ENCODE results near the gene GDE1.

The GDE1 gene

DNA sequence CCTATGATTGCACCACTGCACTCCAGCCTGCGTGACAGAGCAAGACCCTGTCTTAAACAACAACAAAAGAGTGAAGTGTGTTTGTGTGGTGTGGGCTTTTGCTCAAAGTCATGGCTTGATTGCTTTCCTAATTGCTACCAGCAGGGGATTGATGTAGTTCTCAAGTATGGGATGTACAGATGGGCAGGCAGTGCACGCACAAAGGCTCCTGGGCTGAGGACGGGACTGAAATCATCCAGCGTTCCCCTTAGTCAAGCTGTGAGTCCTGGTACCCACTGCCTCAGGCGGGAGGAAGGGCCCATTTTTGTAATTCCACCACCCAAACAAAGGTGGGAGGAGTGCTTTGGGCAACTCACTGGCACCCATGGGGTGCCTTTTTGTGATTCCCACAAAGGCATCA is 47.3 kb downstream of the GDE1 start:
- no peak overlapping the region for H3K4me2 ChIP-seq (ENCODE audit: low read depth, low read length)
- no peaks in the 10 kb centered on the region for H3K27me3 ChIP-seq (replicated peaks; ENCODE audit: insufficient read depth, low read length)
- H3K27ac ChIP-seq (ENCODE audit: low read length) = no peak overlapping the region
- H3F3A ChIP-seq (ENCODE audit: insufficient read depth, low read length) = no peaks in the 10 kb centered on the region
- no peaks in the 10 kb centered on the region for H4K20me1 ChIP-seq (ENCODE audit: insufficient read depth, low read length)
- H3K9me2 ChIP-seq (replicated peaks; ENCODE audit: insufficient read depth, low read length) = no peaks in the 10 kb centered on the region
- no peaks in the 10 kb centered on the region for H3K36me3 ChIP-seq (replicated peaks; ENCODE audit: insufficient read depth, low read length)
- H3K9me3 ChIP-seq (replicated peaks; ENCODE audit: insufficient read depth, low read length) = no peaks in the 10 kb centered on the region
- no peaks in the 10 kb centered on the region for H3K4me1 ChIP-seq (ENCODE audit: low read length)
- no peak for DNase-seq
- TF ChIP-seq, protein P1, sequence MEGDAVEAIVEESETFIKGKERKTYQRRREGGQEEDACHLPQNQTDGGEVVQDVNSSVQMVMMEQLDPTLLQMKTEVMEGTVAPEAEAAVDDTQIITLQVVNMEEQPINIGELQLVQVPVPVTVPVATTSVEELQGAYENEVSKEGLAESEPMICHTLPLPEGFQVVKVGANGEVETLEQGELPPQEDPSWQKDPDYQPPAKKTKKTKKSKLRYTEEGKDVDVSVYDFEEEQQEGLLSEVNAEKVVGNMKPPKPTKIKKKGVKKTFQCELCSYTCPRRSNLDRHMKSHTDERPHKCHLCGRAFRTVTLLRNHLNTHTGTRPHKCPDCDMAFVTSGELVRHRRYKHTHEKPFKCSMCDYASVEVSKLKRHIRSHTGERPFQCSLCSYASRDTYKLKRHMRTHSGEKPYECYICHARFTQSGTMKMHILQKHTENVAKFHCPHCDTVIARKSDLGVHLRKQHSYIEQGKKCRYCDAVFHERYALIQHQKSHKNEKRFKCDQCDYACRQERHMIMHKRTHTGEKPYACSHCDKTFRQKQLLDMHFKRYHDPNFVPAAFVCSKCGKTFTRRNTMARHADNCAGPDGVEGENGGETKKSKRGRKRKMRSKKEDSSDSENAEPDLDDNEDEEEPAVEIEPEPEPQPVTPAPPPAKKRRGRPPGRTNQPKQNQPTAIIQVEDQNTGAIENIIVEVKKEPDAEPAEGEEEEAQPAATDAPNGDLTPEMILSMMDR (IDR thresholded peaks at IDR 0.05; ENCODE audit: low read length) = no peak
- TF ChIP-seq EZH2 (optimal IDR thresholded peaks at IDR 0.05; ENCODE audit: low read depth, low read length) (no peak), EZH2phosphoT487 (IDR thresholded peaks at IDR 0.05; ENCODE audit: low read length) (no peak)
- no peak overlapping the region for H3K9ac ChIP-seq (ENCODE audit: low read length)
- H3K4me3 ChIP-seq (ENCODE audit: low read length) = no peak overlapping the region
- H2AFZ ChIP-seq (ENCODE audit: low read length) = no peak overlapping the region
- H3K79me2 ChIP-seq (ENCODE audit: low read length) = no peaks in the 10 kb centered on the region

DNA sequence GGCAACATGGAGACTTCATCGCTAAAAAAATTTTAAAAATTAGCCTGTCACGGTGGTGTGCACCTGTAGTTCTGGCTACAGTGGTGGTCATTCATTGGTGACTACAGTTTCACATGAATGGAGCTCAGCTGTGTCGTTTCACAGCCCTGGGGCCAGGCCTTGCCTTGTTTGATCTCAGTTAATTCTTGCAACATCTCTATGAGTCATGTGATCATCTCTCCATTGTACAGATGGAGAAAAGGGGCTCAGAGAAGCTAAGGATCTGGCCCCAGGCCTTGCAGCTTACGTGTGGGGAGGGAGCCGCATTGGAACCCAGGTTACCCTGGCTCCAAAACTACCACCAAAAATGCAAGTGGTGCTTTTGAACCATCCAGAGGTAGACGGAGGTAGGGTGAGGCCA is 49.4 kb downstream of the GDE1 start:
- H3K27ac ChIP-seq (ENCODE audit: low read length) = no peak overlapping the region
- no peaks in the 10 kb centered on the region for H3F3A ChIP-seq (ENCODE audit: insufficient read depth, low read length)
- TF ChIP-seq, protein P1 (IDR thresholded peaks at IDR 0.05; ENCODE audit: low read length) = no peak
- no peak for TF ChIP-seq EZH2 (optimal IDR thresholded peaks at IDR 0.05; ENCODE audit: low read depth, low read length)
- TF ChIP-seq EZH2phosphoT487 (IDR thresholded peaks at IDR 0.05; ENCODE audit: low read length) = no peak
- H3K4me3 ChIP-seq (ENCODE audit: low read length) = no peak overlapping the region
- no peaks in the 10 kb centered on the region for H4K20me1 ChIP-seq (ENCODE audit: insufficient read depth, low read length)
- DNase-seq = no peak
- no peaks in the 10 kb centered on the region for H3K79me2 ChIP-seq (ENCODE audit: low read length)
- no peaks in the 10 kb centered on the region for H3K9me3 ChIP-seq (replicated peaks; ENCODE audit: insufficient read depth, low read length)
- no peaks in the 10 kb centered on the region for H3K4me1 ChIP-seq (ENCODE audit: low read length)
- no peaks in the 10 kb centered on the region for H3K27me3 ChIP-seq (replicated peaks; ENCODE audit: insufficient read depth, low read length)
- no peaks in the 10 kb centered on the region for H3K9me2 ChIP-seq (replicated peaks; ENCODE audit: insufficient read depth, low read length)
- no peak overlapping the region for H2AFZ ChIP-seq (ENCODE audit: low read length)
- H3K36me3 ChIP-seq (replicated peaks; ENCODE audit: insufficient read depth, low read length) = no peaks in the 10 kb centered on the region
- H3K4me2 ChIP-seq (ENCODE audit: low read depth, low read length) = no peak overlapping the region
- H3K9ac ChIP-seq (ENCODE audit: low read length) = no peak overlapping the region

DNA sequence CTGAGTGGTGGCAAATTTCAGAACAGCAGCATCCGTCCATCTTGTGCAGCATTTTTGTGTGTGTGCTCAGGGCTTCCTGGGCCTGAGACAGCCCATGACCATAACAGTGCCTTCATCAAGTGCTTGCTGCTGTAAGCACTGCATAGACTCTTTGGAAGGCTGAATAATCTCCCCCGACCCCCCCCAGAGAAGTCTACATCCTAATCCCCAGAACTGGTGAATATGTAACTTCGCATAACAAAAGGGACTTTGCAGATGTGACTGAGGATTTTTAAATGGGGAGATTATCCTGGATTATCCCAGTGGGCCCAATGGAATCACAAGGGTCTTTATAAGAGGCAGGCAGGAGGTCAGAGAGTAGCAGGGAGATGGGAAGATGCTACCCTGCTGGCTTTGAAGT is 53.6 kb downstream of the GDE1 start:
- Histone ChIP-seq H3K4me2 (ENCODE audit: low read depth, low read length) (no peak overlapping the region), H3F3A (ENCODE audit: insufficient read depth, low read length) (no peaks in the 10 kb centered on the region), H3K9ac (ENCODE audit: low read length) (no peak overlapping the region), H3K79me2 (ENCODE audit: low read length) (no peaks in the 10 kb centered on the region), H2AFZ (ENCODE audit: low read length) (no peak overlapping the region), H3K9me2 (replicated peaks; ENCODE audit: insufficient read depth, low read length) (no peaks in the 10 kb centered on the region), H4K20me1 (ENCODE audit: insufficient read depth, low read length) (no peaks in the 10 kb centered on the region), H3K4me3 (ENCODE audit: low read length) (no peak overlapping the region), H3K27me3 (replicated peaks; ENCODE audit: insufficient read depth, low read length) (no peaks in the 10 kb centered on the region), H3K4me1 (ENCODE audit: low read length) (no peaks in the 10 kb centered on the region), H3K9me3 (replicated peaks; ENCODE audit: insufficient read depth, low read length) (no peaks in the 10 kb centered on the region), H3K36me3 (replicated peaks; ENCODE audit: insufficient read depth, low read length) (no peaks in the 10 kb centered on the region), H3K27ac (ENCODE audit: low read length) (no peak overlapping the region)
- no peak for DNase-seq
- TF ChIP-seq EZH2 (optimal IDR thresholded peaks at IDR 0.05; ENCODE audit: low read depth, low read length) = no peak
- TF ChIP-seq, protein P1 (IDR thresholded peaks at IDR 0.05; ENCODE audit: low read length) = no peak
- TF ChIP-seq EZH2phosphoT487 (IDR thresholded peaks at IDR 0.05; ENCODE audit: low read length) = no peak

All from MM.1S (cell line).